DND-41 (cell line): ENCODE measurements around the gene CALN1.

Source experiments
- CTCF ChIP-seq: IDR thresholded peaks from 2 replicates; pipeline ENCODE4 v1.5.1; 2012; ENCODE audit warnings: borderline replicate concordance, low read length, moderate library complexity, mild to moderate bottlenecking; ENCODE audit not compliant: poor library complexity, severe bottlenecking; ENCODE audit errors: extremely low read depth
- EZH2 ChIP-seq: IDR thresholded peaks from 3 replicates; pipeline ENCODE4 v1.6.1; 2012; ENCODE audit warnings: borderline replicate concordance, low read depth, mild to moderate bottlenecking, moderate library complexity, low read length, inconsistent platforms; ENCODE audit not compliant: severe bottlenecking

GRCh38 chr7:71870812-71871211 is 541.3 kb downstream of the CALN1 start:
- TF ChIP-seq CTCF: no peak
- TF ChIP-seq EZH2: no peak
